ENCODE measurements around the gene DCUN1D3.

GRCh38 chr16:20851601-20852000, 48.6 kb downstream of the DCUN1D3 start:
- TF ChIP-seq CTCF (IDR thresholded peaks at IDR 0.05; ENCODE audit: insufficient read depth, low read length, poor library complexity, severe bottlenecking) (no peak), EZH2phosphoT487 (conservative IDR thresholded peaks at IDR 0.05; ENCODE audit: low read length) (no peak)

Measured in SU-DHL-6 (cell line).